DMS 273 (cell line): ENCODE results near the gene KANK2.
"Not testable (repeated sequence)": the region's sequence is repeated elsewhere in the genome, so short reads cannot be mapped to it uniquely, and the experiment has no call there.

Experiments used
- DNase-seq: peaks from one replicate; lab custom pipeline; 2025; ENCODE audit not compliant: unreplicated experiment; lab: John Stamatoyannopoulos, UW

The KANK2 gene

DNA sequence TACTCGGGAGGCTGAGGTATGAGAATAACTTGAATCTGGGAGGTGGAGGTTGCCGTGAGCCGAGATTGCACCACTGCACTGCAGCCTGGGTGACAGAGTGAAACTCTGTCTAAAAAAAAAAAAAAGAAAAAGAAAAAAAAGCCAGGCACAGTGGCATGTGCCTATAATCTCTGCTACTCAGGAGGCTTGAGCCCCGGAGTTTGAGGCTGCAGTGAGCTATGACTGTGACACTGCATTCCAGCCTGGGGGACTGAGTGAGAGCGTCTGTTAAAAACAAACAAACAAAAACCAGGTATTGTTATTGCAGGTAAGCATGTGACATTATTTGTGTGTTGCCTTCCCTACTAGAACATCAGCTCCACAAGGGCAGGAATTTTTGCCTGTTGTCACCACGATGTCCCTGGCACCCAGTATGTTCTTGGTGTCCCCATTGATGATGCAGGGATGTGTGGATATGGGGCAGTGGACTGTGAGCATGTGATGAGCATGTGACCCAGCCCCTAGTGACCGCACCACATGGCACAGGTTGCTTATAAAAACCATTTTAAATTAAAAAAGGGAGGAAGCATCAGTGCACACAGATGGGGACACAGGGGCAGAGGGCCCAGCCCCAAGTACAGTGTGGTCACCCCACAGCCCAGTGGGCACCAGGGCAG, 1.6 kb upstream of the KANK2 start:
- DNase-seq, result no peak

- DNase-seq, result no peak
Observed at GRCh38 chr19:11198175-11198534, 810 bp upstream of the KANK2 start.

- peak; percentile 64 for DNase-seq
Observed at GRCh38 chr19:11196406-11197287, 698 bp downstream of the KANK2 start.

DNA sequence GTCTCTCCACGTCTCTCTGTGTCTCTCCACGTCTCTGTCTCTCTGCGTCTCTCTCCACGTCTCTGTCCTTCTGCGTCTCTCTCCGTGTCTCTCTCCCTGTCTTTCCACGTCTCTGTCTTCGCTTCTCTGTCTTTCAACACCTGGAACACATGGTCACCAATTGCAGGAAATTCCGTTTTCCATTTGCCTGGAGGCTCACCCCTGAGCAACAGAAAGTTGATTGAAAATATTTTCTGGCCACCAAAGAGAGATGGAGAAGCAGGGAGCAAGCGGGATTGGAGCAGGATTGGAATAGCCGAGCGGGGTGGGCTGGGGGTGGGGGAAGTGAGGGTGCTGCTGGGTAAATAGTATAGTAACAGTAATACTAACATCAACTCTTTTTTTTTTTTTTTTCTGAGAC, 1.7 kb downstream of the KANK2 start:
- no peak for DNase-seq

GRCh38 chr19:11194656-11195558, 2.4 kb downstream of the KANK2 start:
- DNase-seq, result no peak

DNA sequence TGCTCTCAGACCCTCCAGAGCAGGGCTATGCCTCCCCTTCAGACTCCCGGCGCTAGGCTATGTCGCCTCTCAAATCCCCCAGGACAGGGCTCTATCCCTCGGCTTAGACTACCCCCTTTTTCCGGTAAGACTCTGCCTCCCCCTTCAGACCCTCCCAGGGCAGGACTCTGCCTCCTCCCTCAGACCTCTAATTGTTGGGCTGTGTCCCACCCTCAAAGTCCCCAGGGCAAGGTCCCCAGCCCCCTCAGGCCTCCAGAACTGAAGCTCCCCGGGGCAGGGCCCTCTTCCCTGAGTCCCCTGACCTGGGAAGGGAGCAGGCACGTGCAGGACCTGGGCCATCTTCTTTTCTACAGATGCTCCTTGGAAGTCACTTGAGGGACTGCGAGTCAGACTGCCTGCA, 3.2 kb downstream of the KANK2 start:
- no peak for DNase-seq

DNA sequence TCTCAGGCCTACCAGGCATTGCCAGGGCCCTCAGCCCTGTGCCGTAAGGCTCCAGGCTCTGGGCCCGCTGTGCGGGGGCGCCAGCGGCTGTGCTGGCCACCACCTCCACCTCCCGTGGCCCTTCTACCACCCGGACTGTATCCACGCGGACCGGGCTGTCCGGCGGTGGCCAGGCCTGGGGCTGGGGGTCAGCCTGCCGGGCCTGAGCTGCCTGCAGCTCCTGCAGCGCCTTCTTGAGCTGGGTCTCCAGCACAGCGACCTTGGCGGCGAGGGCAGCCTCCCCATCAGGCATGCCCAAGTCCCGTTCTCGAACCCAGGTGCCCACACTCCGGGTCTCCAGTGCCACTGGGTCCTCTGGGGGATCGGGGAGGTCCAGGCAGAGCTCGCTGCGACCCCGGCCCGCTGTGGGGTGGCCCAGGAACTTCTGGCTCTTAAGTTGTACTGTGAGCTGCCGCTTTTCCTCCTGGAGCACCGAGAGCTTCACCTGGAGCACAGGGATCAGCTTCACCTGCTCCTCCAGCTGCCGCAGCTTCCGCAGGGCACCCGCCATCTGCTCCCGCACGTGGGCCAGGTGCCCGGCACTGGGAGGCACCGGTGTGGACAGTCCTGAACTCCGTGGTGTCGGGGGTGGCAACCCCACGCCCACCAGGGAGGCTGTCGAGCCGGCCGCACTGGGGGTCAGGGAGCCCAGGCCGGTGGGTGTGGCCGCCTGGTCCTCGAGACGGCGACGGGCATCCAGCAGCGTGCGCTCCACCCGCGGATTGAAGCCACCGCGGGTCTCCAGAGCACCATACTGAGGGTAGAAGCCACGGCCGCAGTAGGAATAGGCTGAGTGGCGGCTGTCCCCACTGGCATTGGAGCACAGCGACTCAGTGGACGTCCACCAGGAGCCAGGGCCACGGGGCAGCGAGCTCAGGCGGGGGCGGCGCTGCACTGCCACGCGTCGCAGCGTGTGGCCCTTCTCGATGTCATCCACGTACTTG, 4.1 kb downstream of the KANK2 start:
- no peak for DNase-seq

GRCh38 chr19:11191934-11192333, 5.4 kb downstream of the KANK2 start:
- no peak for DNase-seq

DNA sequence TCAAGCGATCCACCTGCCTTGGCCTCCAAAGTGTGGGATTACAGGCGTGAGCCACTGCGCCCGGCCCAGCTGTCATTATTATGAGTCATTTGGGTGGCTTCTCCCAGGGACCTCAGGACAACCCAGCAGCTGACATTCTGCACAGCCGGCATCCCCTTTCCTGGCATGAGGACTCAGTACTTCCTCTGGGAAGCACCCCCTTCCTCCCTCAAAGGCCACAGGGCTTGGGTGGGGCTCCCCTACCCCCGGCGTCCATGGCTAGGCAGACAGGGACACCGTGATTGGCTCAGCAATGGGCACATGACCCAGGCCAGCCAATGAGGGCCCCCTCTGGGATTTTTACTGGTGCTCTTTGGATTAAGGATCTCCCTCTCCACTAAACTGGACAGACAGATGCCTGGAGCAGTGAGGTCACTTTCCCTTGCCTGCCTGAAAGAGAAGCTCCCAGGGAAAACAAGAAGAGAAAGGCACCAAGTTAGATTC, 6.0 kb downstream of the KANK2 start:
- DNase-seq, result peak; percentile 80

GRCh38 chr19:11190501-11190900, 6.8 kb downstream of the KANK2 start:
- DNase-seq, result no peak

DNA sequence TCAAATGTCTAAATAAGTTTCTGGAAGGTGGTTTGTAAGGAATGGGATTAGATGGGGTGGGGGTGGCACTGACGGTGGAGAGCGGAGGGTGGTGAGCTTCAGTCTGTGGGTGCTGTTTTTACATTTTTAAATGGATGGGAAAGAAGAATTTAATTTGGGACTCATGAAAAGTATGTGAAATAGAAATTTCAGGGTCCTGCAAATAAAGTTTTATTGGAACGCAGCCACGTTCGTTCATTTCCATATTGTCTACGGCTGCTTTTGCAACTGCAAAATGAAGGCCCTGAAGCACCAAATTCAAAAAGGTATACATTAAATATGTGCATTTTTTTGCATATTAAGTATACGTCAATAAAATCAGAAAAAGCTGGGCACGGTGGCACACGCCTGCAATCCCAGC, 9.9 kb downstream of the KANK2 start:
- DNase-seq, result no peak

GRCh38 chr19:11182994-11183393, 14.4 kb downstream of the KANK2 start:
- DNase-seq, result no peak

DNA sequence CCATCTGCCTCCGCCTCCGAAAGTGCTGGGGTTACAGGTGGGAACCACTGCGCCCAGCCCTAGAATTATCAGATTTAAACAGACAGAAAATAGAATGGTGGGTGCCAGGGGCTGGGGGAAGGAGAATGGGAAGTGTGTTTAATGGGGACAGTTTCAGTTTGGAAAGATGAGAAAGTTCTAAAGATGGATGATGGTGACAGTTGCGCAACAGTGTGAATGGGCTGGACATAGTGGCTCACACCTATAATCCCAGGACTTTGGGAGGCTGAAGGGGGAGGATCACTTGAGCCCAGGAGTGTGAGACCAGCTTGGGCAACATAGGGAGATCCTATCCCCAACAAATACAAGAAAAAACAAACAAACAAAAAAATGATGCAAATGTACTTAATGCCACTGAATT, 15.9 kb downstream of the KANK2 start:
- DNase-seq, result no peak

DNA sequence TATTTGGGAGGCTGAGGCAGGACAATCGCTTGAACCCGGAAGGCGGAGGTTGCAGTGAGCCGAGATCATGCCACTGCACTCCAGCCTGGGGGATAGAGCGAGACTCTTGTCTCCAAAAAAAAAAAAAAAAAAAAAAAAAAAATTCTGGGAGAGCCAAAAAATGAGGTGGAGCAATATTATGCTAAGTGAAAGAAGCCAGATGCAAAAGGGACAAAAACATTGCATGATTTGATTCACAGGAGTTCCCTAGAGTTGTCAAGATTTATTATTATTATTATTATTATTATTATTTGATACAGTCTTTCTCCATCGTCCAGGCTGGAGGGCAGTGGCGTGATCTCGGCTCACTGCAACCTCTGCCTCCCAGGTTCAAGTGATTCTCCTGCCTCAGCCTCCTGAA, 16.4 kb downstream of the KANK2 start:
- DNase-seq, result not testable (repeated sequence)

- DNase-seq, result no peak
Observed at GRCh38 chr19:11180346-11180745, 17.0 kb downstream of the KANK2 start.

GRCh38 chr19:11179716-11180297, 17.5 kb downstream of the KANK2 start:
- no peak for DNase-seq

DNA sequence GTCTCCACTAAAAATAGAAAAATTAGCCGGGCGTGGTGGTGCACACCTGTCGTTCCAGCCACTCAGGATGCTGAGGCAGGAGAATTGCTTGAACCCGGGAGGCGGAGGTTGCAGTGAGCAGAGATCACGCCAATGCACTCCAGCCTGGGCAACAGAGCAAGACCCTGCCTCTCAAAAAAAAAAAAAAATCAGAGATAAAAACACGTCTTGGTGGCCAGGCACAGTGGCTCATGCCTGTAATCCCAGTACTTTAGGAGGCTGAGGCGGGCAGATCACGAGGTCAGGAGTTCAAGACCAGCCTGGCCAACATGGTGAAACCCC, 18.2 kb downstream of the KANK2 start:
- DNase-seq, result not testable (repeated sequence)

GRCh38 chr19:11177592-11177991, 19.8 kb downstream of the KANK2 start:
- DNase-seq, result no peak

DNA sequence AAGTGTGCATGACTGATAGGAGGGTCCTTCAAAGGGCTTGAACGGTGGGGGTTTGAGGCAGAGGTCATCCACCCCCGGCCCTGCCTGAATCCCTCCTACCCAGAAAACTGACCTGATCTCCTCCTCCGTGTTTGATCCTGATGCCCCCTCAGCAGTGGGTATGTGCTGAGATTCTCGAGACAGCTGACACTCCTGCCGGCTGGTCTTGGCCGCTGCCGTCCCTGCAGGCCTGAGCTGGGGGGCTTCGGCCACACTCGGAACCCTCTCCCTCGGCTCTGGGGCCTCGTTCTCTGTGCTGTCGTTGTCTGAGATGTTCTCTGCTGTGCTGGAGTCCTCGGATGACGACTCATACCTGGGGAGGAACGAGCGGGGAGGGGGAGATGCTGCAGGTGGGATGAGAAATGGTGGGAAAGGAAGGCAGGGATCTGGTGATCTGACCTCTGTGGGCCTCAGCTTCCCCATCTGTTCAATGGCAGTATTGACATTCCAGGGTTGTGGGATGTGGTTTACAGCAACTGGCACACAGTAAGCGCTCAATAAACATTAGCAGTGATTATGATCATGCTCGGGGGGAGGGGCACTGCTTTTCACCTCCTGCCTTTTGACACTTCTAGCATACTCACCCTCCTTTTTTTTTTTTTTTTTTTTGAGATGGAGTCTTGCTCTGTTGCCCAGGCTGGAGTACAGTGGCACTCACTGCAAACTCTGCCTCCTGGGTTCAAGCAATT, 20.7 kb downstream of the KANK2 start:
- DNase-seq, result no peak
